WTC11 (cell line): Measurements from ENCODE around the gene NAALAD2.
"Not testable (repeated sequence)": the region's sequence is repeated elsewhere in the genome, so short reads cannot be mapped to it uniquely, and the experiment has no call there.

Source experiments
- CTCF ChIP-seq: fragments of 200-600 bp; IDR thresholded peaks from 2 replicates; pipeline ENCODE4 v1.8.0; 2022; ENCODE audit warnings: antibody characterized with exemption
- RELA ChIP-seq: sonication (generic); formaldehyde crosslinking; IDR thresholded peaks from 2 replicates; pipeline ENCODE4 v1.8.1; 2022; ENCODE audit warnings: missing genetic modification reagents, mild to moderate bottlenecking, borderline replicate concordance
- TEAD4 ChIP-seq: sonication (generic); formaldehyde crosslinking; IDR thresholded peaks from 2 replicates; pipeline ENCODE4 v1.8.0; 2022; ENCODE audit warnings: mild to moderate bottlenecking, missing genetic modification reagents
- ZNF423 ChIP-seq: fragments of 250-450 bp; sonication (Bioruptor Pico); IDR thresholded peaks from 2 replicates; pipeline ENCODE4 v2.1.2; 2022; ENCODE audit warnings: mild to moderate bottlenecking, moderate library complexity
- TF ChIP-seq, protein P1 (sequence below): sonication (generic); formaldehyde crosslinking; conservative IDR thresholded peaks from 2 replicates; pipeline ENCODE4 v1.8.1; 2022; ENCODE audit warnings: mild to moderate bottlenecking, missing genetic modification reagents
- TF ChIP-seq, protein P2 (sequence below): sonication (generic); formaldehyde crosslinking; IDR thresholded peaks from 2 replicates; pipeline ENCODE4 v1.8.1; 2023; ENCODE audit warnings: mild to moderate bottlenecking, moderate library complexity, missing genetic modification reagents
- TF ChIP-seq, protein P3 (sequence below): sonication (generic); formaldehyde crosslinking; IDR thresholded peaks from 2 replicates; pipeline ENCODE4 v1.8.0; 2022; ENCODE audit warnings: mild to moderate bottlenecking, missing genetic modification reagents
- TF ChIP-seq, protein P4 (sequence below): fragments of 250-450 bp; sonication (Bioruptor Pico); IDR thresholded peaks from 2 replicates; pipeline ENCODE4 v1.9.0; 2021; ENCODE audit warnings: moderate library complexity, mild to moderate bottlenecking, inconsistent platforms, borderline replicate concordance

- not testable (repeated sequence) for TF ChIP-seq RELA (CRISPR knock-in tag); CTCF; ZNF423 (CRISPR knock-in tag); TEAD4
- TF ChIP-seq, protein P1, sequence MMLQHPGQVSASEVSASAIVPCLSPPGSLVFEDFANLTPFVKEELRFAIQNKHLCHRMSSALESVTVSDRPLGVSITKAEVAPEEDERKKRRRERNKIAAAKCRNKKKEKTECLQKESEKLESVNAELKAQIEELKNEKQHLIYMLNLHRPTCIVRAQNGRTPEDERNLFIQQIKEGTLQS (CRISPR knock-in tag) = not testable (repeated sequence)
- TF ChIP-seq, protein P2, sequence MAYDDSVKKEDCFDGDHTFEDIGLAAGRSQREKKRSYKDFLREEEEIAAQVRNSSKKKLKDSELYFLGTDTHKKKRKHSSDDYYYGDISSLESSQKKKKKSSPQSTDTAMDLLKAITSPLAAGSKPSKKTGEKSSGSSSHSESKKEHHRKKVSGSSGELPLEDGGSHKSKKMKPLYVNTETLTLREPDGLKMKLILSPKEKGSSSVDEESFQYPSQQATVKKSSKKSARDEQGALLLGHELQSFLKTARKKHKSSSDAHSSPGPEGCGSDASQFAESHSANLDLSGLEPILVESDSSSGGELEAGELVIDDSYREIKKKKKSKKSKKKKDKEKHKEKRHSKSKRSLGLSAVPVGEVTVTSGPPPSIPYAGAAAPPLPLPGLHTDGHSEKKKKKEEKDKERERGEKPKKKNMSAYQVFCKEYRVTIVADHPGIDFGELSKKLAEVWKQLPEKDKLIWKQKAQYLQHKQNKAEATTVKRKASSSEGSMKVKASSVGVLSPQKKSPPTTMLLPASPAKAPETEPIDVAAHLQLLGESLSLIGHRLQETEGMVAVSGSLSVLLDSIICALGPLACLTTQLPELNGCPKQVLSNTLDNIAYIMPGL (CRISPR knock-in tag) = not testable (repeated sequence)
- TF ChIP-seq, protein P3, sequence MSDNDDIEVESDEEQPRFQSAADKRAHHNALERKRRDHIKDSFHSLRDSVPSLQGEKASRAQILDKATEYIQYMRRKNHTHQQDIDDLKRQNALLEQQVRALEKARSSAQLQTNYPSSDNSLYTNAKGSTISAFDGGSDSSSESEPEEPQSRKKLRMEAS = peak; percentile 72
- TF ChIP-seq, protein P4, sequence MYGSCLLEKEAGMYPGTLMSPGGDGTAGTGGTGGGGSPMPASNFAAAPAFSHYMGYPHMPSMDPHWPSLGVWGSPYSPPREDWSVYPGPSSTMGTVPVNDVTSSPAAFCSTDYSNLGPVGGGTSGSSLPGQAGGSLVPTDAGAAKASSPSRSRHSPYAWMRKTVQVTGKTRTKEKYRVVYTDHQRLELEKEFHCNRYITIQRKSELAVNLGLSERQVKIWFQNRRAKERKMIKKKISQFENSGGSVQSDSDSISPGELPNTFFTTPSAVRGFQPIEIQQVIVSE = not testable (repeated sequence)
Measured at GRCh38 chr11:90239967-90240636, 105.6 kb downstream of the NAALAD2 start.
